Coronary artery (tissue), 2 donors: ENCODE results near the gene BAZ1B.
"Not testable (repeated sequence)": the region's sequence is repeated elsewhere in the genome, so short reads cannot be mapped to it uniquely, and the experiment has no call there.

Source experiments
- DNase-seq: peaks from one replicate; pipeline ENCODE4 v3.0.0-alpha.2; 2017; ENCODE audit warnings: low spot score
- H3K27ac ChIP-seq, 2 donors: fragments of 200-600 bp; sonication (generic); one replicate each; pipeline ENCODE4 v1.5.1; 2016 to 2019
- H3K4me3 ChIP-seq: fragments of 200-600 bp; sonication (generic); 2 replicates; pipeline ENCODE4 v1.5.1; 2016; ENCODE audit warnings: mild to moderate bottlenecking, moderate library complexity
- TF ChIP-seq, protein P1 (sequence below): fragments of 200-600 bp; sonication (generic); IDR thresholded peaks from one replicate; pipeline ENCODE4 v1.5.1; 2019; ENCODE audit warnings: antibody characterized with exemption

BAZ1B gene

DNA sequence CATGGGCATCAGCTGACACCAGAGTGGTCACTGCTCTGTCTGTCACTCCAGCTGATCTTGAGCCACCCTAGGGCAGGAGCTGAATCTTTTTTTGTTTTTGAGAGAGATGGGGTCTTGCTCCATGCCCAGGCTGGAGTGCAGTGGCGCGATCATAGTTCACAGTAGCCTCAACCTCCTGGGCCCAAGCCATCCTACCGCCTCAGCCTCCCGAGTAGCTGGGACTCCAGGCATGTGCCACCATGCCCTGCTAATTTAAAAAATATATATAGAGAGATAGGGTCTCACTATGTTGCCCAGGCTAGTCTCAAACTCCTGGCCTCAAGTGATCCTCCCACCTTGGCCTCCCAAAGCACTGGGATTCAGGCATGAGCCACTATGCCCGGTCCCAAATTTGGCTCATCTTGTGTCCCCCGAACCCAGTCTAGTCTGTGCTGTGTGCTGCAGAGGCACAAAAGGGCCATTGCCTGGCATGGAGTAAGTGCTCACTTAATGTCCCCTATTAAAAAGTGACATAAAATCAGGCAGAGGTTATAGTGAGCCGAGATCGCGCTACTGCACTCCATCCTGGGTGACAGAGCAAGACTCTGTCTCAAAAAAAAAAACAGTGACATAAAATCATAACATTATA lies 96.6 kb downstream of the BAZ1B start:
- TF ChIP-seq, protein P1, sequence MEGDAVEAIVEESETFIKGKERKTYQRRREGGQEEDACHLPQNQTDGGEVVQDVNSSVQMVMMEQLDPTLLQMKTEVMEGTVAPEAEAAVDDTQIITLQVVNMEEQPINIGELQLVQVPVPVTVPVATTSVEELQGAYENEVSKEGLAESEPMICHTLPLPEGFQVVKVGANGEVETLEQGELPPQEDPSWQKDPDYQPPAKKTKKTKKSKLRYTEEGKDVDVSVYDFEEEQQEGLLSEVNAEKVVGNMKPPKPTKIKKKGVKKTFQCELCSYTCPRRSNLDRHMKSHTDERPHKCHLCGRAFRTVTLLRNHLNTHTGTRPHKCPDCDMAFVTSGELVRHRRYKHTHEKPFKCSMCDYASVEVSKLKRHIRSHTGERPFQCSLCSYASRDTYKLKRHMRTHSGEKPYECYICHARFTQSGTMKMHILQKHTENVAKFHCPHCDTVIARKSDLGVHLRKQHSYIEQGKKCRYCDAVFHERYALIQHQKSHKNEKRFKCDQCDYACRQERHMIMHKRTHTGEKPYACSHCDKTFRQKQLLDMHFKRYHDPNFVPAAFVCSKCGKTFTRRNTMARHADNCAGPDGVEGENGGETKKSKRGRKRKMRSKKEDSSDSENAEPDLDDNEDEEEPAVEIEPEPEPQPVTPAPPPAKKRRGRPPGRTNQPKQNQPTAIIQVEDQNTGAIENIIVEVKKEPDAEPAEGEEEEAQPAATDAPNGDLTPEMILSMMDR = no peak
- DNase-seq = no peak
- Histone ChIP-seq H3K4me3 (no peak overlapping the region), H3K27ac (no peak overlapping the region)

DNA sequence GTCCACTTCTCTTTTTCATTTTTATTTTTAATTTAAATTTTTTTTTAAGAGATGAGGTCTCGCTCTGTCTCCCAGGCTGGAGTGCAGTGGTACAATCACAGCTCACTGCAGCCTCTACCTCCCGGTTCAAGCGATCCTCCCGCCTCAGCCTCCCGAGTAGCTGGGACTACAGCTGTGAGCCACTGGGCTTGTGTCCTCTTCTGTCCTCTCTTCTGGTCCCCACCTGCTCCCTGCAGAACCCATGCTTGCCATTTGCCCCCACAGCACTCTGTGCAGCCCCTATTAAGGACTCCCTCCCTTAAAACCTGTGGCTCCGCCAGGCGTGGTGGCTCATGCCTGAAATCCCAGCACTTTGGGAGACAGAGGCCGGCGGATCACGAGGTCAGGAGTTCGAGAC lies 97.6 kb downstream of the BAZ1B start:
- Histone ChIP-seq H3K4me3 (peak overlapping the region; percentile 64), H3K27ac (no peak overlapping the region)
- no peak for DNase-seq
- TF ChIP-seq, protein P1 = no peak

DNA sequence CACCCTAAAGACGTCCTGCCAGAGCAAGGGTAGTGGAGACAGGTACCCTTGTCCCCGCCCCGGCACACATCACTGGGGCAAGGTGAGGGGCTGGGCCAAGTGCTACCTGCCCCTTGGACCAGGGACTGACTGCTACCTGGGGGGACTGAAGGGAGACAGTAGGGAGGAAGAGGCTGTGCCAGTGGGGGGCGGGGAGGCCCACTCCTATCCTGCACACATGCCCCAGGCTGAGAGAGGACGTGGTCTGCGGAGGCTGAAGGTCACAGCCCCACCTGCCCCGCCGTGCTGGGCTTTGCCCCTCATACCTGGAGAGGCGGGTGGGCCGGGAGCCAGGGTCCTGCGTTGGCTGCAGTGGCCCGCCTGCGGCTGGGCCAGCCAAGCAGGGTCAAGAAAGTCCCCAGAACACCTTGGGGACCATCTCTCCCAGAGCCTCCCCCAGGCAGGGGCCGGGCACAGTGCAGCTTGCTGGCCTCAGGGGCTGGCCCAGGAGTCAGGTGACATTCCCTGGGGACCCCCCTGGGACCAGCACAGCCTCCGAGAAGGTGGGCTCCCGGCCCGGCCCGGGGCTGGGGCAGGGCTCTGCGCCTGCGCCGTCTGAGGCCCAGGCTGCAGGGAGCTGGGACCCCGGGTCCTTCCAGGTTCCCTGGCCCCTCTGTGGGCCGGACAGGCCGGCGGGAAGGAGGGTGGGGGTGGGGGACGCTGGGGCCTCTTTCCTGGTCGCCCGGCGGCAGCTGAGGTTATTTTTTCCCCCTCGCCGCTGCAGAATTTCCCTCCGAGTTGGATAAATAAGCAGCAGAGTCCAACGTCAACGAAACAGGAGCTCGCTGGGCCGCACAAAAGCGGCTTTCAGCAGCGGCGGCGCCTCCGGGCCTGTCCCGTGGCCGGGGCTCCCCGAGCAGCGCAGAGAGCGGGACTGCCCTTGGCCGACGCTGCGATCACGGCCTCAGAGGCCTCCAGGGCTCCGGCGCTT lies 98.3 kb downstream of the BAZ1B start:
- TF ChIP-seq, protein P1 = no peak
- no peak overlapping the region for H3K27ac ChIP-seq
- peak overlapping the region; percentile 64 for H3K4me3 ChIP-seq
- no peak for DNase-seq

DNA sequence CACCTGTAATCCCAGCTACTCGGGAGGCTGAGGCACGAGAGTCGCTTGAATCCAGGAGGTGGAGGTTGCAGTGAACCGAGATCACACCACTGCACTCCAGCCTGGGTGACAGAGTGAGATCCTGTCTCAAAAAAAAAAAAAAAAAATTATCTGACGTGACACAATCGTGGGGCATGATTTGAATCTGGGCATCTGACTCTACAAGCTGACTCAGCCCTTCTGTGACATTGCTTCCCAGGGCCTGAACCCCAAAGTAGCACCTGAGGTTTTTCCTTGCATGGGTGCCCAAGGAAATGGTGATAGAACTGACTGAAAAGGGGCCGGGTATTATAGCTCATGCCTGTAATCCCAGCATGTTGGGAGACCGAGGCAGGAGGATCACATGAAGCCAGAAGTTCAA lies 101.5 kb downstream of the BAZ1B start:
- H3K27ac ChIP-seq, DNase-seq, H3K4me3 ChIP-seq: not testable (repeated sequence)

DNA sequence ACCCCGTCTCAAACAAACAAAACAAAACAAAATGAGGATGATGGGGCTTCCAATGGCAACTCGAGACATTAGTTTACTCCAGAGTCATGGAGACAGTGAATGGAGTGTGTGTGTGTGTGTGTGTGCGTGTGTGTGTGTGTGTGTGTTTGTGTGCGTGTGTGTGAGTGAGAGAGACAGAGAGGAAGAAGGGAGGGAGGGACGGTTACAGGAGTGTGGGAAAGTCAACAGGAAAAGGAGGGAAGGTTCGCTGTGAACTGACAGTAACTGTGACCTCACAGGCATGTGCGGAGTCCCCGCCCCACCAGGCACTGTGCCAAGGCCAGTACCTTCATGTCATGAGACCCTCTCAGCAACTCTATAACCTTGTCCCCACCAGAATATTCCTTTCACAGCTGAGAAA lies 102.1 kb downstream of the BAZ1B start:
- not testable (repeated sequence) for DNase-seq, H3K27ac ChIP-seq, H3K4me3 ChIP-seq

DNA sequence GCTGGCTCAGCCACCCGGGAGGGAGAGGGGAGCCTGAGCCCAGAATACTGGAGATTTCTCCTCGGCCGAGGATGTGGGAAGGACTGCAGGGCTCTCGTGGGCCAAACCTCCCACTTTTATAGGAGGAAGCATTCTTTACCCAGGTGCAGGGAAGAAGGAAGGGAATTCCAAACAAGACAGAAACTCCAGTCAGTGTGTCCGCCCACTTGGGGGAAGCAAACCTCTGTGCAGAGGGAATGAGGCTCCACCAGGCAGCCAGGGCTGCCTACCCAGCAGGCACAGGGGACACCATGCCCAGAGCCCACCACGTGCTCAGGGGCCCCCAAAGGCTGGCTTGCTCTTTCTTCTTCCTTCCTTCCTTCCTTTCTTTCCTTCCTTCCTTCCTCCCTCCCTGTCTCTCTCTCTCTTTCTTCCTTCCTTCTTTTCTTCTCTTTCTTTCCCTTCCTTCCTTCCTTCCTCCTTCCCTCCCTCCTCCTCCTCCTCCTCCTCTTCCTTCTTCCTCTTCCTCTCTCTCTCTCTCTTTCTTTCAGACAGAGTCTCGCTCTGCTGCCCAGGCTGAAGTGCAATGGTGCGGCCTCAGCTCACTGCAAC lies 103.9 kb downstream of the BAZ1B start:
- H3K27ac ChIP-seq = no peak overlapping the region
- no peak for DNase-seq
- H3K4me3 ChIP-seq = no peak overlapping the region
- TF ChIP-seq, protein P1 = no peak

DNA sequence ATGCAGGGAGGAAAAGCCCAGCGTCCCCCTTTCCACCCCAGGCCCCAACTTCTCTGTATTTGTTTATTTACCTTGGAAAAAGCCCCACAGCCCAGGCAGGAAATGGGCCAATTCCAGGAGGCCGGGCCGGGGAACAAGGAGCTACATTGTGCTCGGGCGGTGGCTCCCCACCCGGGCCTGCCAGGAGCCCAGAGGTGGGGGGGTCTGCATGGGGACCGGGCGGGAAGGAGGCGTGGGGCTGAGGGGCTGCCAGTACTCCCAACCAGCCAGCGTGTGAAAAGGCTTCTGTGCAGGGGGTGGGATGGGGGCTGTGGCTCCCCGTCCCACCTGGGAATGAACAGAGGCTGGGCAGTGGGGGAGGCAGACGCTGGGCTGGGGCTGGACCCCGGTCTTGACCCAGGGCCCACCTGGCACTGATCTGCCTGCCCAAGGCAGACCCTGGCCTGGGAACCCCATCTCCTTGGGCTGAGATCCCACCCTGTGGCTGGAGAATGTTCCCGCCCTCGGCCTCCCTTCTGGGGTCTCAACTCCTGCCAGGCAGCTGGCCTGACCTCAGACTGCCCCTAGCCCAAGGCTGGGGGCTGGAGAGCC lies 111.5 kb downstream of the BAZ1B start:
- DNase-seq, H3K27ac ChIP-seq: not testable (repeated sequence)
- H3K4me3 ChIP-seq = peak overlapping the region; percentile 21

DNA sequence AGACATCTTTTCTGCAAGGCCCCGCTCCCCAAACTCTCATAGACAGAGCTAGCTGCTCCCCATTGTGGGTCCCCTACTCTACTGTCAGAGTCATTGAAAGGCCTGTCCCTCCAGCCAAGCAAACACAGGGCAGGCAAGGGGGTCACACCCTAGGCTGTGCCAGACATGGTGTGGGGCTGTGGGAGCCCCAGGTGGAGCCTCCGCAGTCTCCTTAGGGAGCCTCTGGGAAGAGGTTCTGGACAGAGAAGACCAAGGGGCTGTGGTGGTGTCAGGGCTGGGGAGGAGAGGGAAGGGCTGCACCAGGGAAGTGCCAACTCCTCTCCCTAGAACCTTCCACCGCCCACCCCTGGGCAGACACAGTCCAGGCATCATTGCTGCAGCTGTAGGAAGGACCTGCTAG lies 117.2 kb downstream of the BAZ1B start:
- DNase-seq, H3K27ac ChIP-seq: not testable (repeated sequence)

DNA sequence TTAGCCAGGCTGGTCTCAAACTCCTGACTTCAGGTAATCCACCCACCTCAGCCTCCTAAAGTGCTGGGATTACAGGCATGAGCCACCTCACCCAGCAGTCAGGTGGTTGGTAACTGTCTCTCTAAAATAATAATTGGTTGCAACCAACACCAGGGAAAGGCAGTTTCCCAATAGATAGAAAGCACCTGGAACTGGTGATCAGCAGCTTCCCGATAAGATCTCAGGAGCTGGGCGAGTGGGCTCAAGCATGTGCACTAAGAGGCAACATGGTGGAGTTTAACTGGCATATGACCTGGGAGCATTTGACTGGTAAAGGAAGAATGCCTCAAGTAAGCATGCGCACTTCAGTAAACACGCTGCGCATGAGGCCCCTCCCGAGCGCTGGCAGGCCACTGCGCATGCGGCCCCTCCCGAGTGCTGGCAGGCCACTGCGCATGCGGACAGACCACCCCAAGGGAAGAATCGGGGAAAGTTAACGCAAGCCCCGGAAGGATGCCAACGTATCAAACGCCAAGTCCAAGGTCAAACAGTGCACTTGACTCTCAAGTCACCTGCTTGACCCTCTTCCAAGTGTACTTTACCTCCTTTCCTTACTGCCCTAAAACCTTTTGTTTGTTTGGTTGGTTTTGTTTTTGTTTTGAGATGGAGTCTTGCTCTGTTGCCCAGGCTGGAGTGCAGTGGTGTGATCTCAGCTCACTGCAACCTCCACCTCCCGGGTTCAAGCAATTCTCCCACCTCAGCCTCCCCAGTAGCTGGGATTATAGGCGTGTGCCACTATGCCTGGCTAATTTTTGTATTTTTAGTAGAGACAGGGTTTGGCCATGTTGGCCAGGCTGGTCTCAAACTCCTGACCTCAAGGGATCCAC lies 122.7 kb downstream of the BAZ1B start:
- DNase-seq = peak; percentile 78
- not testable (repeated sequence) for H3K27ac ChIP-seq
- peak overlapping the region; percentile 68 for H3K4me3 ChIP-seq

More for the DNA sequence above, 117.2 kb downstream of the BAZ1B start:
- not testable (repeated sequence) for H3K4me3 ChIP-seq
